Measurements from ENCODE around the gene NUDT17. TPM values are rescaled to one million over a fixed set of nuclear protein-coding genes. Genes with fewer than 3 reads are reported as not detected.
"Not testable (repeated sequence)": the region's sequence is repeated elsewhere in the genome, so short reads cannot be mapped to it uniquely, and the experiment has no call there.

Gene NUDT17, protein sequence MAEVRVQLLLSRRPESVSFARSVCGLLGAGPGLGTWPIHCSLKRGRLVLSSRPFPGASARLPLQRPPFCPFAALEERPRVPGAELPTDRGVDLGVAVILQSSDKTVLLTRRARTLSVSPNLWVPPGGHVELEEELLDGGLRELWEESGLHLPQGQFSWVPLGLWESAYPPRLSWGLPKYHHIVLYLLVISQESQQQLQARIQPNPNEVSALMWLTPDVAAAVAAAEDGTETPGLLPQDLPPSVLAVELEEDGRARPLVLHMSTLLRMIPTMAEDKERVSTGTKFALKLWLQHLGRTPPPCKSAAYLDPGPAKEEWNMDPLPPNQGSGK
- total RNA-seq: 2.8 and 4.0 TPM in 2 replicates

DNA sequence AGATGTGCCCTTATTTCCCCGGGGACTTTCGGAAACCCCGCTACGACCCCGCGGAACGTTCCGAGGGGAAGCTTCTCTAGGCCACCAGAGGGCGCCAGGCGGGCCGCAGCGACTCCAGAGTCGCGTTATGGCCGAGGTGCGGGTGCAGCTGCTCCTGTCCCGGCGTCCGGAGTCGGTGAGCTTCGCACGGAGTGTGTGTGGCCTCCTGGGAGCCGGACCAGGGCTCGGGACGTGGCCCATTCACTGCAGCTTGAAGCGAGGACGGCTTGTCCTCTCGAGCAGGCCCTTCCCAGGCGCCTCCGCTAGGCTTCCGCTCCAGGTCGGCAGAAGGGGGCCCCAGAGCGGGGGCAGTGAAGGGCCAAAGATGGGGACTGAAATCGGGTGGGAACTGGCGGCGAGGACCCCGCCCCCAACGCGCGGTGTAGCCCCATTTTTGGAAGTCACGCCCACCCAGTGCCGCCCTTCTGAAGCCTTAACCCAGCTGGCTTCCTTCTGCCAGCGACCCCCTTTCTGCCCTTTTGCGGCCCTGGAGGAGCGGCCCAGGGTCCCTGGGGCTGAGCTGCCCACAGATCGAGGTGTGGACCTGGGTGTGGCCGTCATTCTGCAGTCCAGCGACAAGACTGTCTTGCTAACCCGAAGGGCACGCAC, at the start of gene NUDT17:
Gene NUDT17, plus strand, starts transcription at position 117 of the 648 bp plus-strand sequence. Its CDS starts 11 bp downstream, at position 128.
- intact Hi-C loops (cut with micrococcal nuclease): loop anchor here (1.0 to 2.0 kb wide), 3 partner anchors 40 to 162 kb away; partner anchors contain the start of genes ANKRD35 and ITGA10

DNA sequence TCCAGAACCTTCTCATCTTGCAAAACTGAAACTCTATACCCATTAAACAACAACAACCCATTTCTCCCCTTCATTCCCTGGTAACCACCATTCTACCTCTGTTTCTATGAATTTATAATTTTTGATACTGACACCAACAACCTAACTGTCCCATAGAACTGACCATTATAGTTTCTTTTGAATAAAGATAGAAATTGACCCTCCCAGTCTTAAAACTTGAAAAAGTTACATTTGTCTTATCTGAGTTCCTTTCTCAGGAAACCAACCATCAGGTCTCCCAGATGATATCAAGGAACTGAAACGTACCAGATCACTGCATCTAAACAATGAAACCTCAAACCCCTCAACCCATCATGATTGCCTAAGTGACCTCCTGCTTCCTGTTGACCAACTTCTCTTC, 48.7 kb upstream of the NUDT17 start:
- intact Hi-C loops (cut with micrococcal nuclease): no loop called here

DNA sequence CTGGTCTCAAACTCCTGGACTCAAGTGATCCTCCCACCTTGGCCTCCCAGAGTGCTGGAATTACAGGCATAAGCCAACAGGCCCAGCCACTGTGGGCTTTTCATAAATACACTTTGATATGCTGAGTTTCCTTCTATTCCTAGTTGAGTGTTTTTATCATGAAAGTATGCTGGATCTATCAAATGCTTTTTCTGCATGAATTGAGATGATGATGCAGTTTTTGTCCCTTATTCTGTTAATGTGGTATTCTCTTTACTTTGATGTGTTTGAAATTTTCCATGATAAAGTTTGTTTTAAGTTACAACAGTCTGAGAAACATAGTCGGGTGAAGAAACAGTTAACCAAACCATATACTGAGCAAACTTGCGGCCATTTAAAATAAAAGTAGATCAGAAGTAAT, 45.6 kb upstream of the NUDT17 start:
- intact Hi-C loops (cut with micrococcal nuclease): no loop called here

DNA sequence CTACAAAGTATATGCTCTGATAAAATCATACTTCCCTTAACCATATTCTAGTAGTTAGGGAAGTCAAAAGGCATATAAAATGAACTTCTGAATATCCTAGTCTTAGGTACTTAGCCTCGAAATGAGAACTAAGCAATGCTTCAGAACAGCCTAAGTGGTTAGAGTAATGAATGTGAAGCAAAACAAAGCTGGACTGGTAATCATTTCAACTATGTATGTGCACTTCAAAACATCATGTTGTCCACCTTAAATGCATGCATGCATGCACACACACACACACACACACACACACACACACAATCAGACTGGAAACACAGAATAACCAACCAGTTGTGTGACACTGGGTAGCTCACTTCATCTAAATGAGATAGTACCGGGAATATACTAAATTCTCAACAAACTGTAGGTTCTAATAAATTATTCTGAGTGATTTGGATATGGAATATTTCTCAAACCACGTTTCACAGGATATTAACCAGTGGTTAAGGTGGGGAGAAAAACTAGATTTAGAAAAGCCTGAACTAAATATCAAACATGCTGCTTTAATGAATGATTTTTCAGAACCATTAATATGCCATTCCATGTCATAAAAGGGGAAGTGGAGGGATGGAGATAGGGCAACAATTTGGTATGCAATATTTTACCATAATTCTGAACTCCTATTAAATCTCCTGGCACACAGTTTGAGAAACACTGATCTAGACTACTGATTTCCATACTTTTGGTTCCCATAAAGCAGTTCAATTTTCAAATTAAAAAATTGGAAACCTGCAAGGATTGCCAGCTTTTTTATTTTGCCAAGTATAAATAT, 41.0 kb upstream of the NUDT17 start:
- intact Hi-C loops (cut with micrococcal nuclease): no loop called here

DNA sequence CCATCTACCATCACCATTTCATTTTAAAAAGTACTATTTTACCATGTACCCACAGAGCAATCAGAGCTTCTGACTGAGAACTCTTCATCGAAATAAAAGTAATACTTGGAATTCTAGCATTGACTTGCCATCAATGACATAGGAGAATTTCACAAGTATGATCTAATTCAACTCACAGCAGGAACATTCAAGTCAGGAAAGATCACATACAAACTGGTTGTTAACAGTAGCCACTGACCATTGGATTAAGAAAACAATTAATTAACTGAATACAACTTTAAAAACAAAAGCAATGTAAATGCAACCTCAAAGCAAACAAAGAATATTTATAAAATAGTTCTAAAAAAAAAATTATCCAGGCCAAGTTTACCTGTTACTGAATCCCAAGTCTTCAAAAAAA, 40.4 kb upstream of the NUDT17 start:
- intact Hi-C loops (cut with micrococcal nuclease): no loop called here

DNA sequence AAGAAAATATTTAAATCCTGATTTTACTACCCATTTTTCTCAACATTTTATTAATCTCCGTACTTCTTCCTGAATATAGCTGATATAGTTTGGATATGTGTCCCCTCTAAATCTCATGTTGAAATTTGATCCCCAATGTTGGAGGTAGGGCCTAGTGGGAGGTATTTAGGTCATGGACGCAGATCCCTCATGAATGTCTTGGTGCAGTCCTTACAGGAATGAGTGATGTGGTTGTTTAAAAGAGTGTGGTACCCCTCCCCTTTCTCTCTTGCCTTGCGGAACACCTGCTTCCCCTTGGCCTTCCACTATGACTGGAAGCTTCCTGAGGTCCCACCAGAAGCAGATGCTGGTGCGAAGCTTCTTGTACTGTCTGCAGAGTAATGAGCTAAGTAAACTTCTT, 39.0 kb upstream of the NUDT17 start:
- intact Hi-C loops (cut with micrococcal nuclease): no loop called here

DNA sequence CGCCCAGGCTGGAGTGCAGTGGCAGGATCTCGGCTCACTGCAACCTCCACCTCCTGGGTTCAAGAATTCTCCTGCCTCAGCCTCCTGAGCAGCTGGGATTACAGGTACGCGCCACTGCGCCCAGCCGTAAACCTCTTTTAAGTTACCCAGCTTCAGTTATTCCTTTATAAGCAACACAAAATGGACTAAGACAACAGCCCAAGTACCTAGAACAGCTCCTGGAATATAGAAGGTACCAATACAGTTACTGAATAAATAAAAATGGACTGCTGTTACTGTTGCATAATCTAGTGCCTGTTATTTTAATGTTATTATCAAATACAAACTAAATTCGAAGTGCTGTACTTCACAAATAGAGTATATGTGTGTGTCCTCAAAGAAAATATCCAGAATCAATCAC, 38.6 kb upstream of the NUDT17 start:
- intact Hi-C loops (cut with micrococcal nuclease): no loop called here

DNA sequence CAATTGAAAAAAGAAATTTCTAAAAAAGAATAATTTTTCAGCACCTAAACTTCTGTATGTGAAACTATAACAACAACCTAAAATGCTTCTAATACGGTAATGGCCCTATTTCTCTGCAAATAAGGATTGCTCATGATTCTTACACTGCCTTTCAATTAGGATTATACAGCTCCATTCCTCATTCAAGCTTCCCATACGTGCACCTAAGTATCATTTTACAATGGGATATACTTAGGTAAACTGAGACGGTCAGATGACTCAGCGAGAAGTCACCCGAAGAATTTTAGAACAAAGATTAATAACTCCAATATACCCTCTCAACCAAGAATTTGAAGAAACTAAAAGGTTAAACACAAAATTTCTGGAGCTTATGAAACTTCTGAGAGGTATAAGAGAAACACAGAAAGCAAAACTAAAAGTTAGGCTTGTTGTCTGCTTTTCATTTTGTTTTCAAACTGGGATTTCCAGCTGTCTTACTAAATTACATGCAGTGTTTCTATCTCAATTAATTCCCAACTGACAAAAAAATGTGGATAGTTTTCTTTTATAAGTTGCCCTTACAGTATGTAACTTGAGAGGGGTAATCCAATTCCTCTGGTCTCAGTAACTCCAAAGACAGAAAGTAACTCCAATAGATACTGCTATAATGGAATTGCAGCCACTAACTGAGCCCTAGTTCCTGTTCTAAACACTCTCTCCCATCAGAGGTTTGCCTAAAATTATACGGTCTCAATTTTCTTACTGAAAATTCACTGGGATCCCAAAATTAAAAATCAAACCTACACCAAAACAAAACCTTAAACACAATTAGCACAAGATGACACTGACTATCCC, 32.2 kb upstream of the NUDT17 start:
- intact Hi-C loops (cut with micrococcal nuclease): not testable (repeated sequence)

DNA sequence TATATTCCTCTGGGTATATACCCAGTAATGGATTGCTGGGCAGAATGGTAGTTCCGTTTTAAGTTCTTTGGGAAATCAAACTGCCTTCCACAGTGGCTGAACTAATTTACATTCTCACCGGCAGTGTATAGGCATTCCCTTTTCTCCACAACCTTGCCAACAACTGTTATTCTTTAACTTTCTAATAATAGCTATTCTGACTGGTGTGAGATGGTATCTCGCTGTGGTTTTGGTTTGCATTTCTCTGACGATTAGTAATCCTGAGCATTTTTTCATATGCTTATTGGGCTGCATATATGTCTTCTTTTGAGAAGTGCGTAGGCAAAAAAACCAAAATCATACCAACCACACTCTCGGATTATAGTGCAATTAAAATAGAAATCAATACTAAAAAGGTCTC, 27.3 kb upstream of the NUDT17 start:
- intact Hi-C loops (cut with micrococcal nuclease): not testable (repeated sequence)

DNA sequence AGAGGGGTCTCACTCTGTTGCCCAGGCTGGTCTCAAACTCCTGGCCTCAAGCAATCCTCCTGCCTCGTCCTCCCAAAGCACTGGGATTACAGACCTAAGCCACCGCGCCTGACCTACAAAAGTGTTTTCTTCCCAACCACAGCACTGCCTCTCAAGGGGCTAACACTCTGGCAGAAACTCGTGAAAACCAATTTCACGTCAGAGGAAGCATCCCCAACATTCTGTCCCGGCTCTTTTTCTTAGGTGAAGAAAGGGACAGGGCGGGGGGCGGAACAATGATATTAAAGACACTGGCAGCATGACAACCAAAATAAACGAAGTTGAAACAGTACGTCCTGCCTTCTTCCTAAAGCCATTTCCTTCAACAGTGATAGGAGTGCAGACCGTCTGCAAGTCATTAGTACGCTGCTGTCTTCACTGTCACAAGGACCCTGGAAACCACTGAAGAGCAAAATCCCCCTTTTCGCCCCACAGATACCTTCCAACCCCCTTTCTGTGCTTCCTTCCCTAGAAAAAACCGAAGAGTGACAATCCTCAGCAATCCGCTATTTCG, 22.6 kb upstream of the NUDT17 start:
- intact Hi-C loops (cut with micrococcal nuclease): not testable (repeated sequence)

DNA sequence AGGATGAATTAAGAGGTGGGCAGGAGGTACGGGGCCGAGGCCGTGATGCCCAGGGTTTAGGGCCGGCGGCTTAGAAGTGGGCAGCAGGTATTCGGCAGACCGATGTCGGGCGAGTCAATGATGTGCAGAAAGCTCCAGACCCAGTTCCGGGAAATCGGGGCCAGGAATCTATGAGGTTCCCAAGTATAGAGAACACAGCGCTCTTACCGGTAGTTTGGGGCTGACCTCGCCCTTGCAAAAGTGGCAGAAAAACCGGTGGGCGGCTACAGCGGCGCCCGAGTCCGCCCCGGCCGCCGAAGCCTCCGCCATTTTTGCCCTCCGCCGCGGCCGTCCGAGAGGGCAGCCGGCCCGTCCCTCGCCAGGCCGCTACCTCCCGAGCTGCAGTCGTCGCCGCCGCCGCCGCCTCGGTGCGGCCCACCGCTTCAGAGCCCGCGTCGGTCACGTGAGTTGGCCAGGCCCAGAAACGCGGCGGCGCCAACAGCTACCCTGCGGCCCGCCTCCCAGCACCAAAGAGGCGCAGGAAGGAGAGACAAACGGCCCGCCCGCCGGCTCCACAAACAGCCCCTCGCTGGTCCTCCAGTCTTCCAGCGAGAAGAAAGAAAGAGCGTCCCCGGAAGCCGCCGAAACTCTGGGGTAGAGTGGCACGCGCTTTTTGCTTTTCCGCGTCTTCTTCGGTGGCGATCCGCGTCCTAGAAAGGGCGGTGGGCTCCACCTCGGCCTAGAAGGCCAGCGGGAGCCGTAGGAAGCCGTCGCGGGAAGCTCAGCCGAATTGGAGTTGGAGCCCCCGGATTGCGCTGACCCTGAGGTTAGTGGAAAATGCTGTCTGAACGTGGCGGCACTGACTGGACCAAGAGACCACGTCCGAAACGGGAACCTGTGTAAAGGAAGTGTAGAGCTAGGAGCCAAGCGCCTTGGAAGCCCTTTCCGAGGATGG, 21.6 kb upstream of the NUDT17 start, which contains the start of the genes POLR3C and RNF115:
Gene POLR3C, plus strand, starts transcription at position 636 of the 934 bp plus-strand sequence. CDS start 1,577 bp downstream, outside the sequence.
Gene RNF115, minus strand, starts transcription at position 531 of the 934 bp plus-strand sequence. Its CDS starts 222 bp downstream, at position 309.
- intact Hi-C loops (cut with micrococcal nuclease): loop anchor here (2.0 kb wide), 1 partner anchor 39 kb away; no protein-coding TSS in a partner anchor

DNA sequence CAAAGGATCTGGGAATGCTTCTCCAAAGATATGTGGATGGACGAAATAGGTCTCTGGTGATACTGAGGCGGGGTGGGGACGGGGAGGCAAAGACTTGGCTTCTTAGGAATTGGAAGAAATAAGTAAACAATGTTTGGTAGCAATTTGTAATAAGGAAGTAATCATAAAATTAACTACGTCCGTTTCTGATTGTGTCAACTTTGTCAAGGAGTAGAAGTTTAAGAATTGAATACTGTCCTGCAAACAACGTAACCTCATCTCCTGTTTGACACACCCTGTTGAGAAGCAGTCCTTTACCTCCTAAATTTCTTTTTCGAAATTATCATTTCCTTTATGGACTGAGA, 21.0 kb upstream of the NUDT17 start:
- intact Hi-C loops (cut with micrococcal nuclease): loop anchor here (2.0 kb wide), 1 partner anchor 40 kb away; no protein-coding TSS in a partner anchor

DNA sequence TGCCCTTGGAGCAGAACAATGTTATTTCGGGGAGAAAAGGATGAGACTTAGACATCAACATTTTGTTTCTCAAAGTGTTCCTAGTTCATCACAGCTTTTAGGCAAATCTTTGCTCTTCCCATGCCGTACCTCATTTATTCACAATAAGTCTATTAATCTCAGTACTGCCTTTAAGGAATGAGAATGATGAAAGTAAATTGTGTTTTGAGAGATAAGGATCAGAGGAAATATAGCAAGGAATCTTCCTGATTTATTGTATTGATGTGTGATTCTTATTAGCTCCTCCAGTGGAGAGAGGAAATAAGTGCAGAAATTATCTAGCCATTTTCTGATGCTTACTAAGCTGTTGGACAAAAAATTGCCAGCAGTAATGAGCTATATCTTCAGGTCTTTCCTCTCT, 19.4 kb upstream of the NUDT17 start:
- intact Hi-C loops (cut with micrococcal nuclease): no loop called here

DNA sequence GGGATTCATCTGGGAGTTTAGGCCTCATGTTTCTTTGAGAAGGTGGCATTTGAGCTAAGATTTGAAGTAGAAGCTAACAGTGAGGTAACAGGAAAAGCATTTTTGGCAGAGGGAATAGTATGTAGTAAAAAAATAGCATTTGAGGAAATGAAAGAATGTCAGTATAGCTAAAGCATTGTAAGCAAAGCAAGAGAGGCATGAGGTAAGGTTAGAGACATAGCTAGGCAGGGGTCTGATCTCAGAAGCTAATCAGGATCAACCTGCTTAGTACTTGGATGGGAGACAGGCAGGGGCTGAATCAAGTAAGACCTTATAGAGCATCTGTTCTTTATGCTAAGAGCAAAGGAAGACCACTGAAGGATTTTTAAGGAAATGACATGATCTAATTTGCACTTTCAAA, 17.5 kb upstream of the NUDT17 start:
- intact Hi-C loops (cut with micrococcal nuclease): no loop called here

DNA sequence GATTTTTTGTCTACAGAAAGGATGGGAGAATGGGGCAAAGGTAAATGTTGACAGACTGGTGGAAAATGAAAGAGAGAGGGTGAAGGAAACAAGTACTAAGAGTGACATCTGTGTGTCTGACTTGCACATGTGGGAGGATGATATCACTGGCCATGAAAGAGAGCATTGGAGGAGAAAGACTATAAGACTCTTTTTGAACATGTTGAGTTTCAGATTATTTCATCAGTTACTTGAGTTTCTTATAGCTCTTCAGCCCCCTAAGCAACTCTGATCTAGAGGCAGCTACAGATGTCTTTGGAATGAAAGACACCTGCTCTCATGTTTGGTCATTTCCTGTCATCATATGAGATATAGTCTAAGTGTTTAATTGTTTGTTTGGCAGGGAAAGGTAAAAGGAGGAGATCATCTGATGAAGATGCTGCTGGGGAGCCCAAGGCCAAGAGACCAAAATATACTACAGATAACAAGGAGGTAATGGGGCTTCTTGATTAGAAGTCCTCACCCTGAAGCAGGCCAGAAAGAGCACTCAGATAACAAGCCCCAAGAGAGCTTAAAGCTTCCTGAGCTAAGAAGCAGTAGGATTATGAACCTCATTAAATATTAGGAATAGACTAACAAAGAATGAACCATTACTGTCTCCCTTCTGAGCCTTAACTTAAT, 16.9 kb upstream of the NUDT17 start:
- intact Hi-C loops (cut with micrococcal nuclease): no loop called here

DNA sequence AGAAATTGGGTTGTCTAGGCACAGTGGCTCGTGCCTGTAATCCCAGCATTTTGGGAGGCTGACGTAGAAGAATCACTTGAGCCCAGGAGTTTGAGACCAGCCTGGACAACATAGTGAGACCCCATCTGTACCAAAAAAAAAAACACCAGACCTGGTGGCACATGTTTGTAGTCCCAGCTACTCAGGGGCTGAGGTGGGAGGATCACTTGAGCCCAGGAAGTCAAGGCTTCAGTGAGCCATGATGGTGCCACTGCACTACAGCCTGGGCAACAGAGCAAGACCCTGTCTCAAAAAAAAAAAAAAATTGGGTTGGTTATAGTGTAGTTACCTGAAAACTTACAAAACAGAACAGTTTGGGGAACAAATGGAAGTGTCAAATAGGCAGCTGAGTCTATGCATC, 14.6 kb upstream of the NUDT17 start:
- intact Hi-C loops (cut with micrococcal nuclease): not testable (repeated sequence)

DNA sequence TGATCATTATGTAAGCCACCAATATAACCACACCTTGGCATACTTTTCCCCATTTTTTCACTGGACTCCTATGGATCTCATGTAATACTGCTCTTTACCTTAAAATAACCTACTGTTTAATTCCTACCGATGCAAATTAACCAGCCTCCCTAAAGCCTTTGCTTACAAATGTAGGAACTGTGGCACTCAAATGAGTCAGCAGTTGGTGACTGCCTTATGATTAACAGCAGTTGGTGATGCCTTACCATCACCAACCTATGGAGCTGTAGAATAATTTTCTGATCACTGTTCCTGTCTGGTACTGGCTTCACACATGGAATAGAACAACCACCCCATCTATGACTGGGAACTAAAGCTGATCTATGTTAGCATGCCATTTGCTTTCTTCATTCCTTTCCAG, 7.8 kb upstream of the NUDT17 start:
- intact Hi-C loops (cut with micrococcal nuclease): no loop called here

DNA sequence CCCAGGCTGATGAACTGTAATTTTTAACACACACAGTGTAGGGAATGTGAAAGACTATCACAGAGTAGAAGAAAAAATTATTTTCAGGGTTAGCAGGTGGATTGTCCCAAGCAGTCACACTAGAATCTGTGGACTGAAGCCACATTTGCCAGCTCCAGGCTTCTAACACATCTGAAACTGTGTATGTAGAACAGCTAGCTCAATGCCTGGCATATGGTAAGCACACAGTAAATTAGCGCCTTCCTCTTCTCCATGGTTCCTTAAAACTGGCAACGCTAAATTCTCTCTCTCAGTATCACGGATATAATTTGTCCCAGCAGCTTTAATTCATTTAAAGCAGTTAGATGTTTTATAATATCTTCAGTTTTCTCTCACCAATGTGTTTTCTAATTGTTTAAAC, 2.4 kb upstream of the NUDT17 start:
- intact Hi-C loops (cut with micrococcal nuclease): no loop called here

DNA sequence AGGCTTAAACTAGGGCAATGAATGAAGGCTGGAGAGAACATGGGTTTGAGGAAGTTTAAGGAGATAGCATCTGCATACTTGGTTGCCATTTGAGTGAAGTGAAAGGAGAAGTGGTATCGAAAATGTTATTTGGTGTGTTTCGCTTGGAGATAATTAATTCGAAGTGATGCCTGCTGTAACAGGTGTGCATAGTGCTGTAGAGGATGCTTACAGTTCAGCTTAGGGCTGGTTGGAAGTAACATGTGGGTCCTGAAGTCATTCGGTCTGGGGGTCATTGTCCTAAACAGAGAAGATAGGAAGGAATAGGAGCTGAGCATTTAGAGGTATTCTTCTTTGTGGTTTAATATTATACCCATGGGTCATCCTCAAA, 301 bp upstream of the NUDT17 start:
- intact Hi-C loops (cut with micrococcal nuclease): loop anchor here (1.0 to 2.0 kb wide), 2 partner anchors 40 to 66 kb away; partner anchors contain the start of genes ANKRD35 and ITGA10
